DMS 273 treated with DMSO at 0.1 percent for 48 hours (cell line): ENCODE measurements around the gene UBE2J2.

Experiments
- DNase-seq: peaks from one replicate; lab custom pipeline; 2025; lab: John Stamatoyannopoulos, UW

The UBE2J2 gene

GRCh38 chr1:1211541-1212441 is 61.9 kb downstream of the UBE2J2 start:
- no peak for DNase-seq

GRCh38 chr1:1210726-1211540 is 62.7 kb downstream of the UBE2J2 start:
- DNase-seq, result no peak

- DNase-seq, result no peak
Observed at GRCh38 chr1:1208713-1209433, 64.8 kb downstream of the UBE2J2 start.

- no peak for DNase-seq
Observed at GRCh38 chr1:1207571-1207892, 66.1 kb downstream of the UBE2J2 start.

GRCh38 chr1:1206966-1207531 is 66.6 kb downstream of the UBE2J2 start:
- DNase-seq, result no peak

- DNase-seq, result no peak
Observed at GRCh38 chr1:1206376-1206965, 67.2 kb downstream of the UBE2J2 start, which contains the start of gene TNFRSF18. Gene TNFRSF18, minus strand, starts transcription at chr1:1206592. Its CDS starts 21 bp downstream, at chr1:1206571.

GRCh38 chr1:1205769-1206375 is 67.8 kb downstream of the UBE2J2 start:
- no peak for DNase-seq

GRCh38 chr1:1204998-1205768 is 68.5 kb downstream of the UBE2J2 start:
- no peak for DNase-seq

- no peak for DNase-seq
Observed at GRCh38 chr1:1204425-1204920, 69.2 kb downstream of the UBE2J2 start.
